HepG2 (cell line): Measurements from ENCODE around the gene PCIF1. TPM values are rescaled to one million over a fixed set of nuclear protein-coding genes. Genes with fewer than 3 reads are reported as not detected.

Experiments used
- ATF7 ChIP-seq, 2 experiments: fragments of 450-650 bp in 1 of 2; sonication (generic) in 1 of 2; formaldehyde crosslinking in 1 of 2; IDR thresholded peaks; 2 replicates each; pipeline versions ENCODE4 v1.4.0 to v1.6.1; 2016 to 2020; ENCODE audit warnings: antibody characterized with exemption in 1 of 2, mild to moderate bottlenecking in 1 of 2, missing genetic modification reagents in 1 of 2
- CEBPG ChIP-seq: IDR thresholded peaks from 2 replicates; pipeline ENCODE4 v1.6.1; 2016
- HNRNPK ChIP-seq: fragments of 200-400 bp; formaldehyde crosslinking; IDR thresholded peaks from 2 replicates; pipeline ENCODE4 v1.6.1; 2018; ENCODE audit warnings: low read length, low read depth, moderate library complexity, mild to moderate bottlenecking; ENCODE audit not compliant: poor library complexity, severe bottlenecking
- JUN ChIP-seq: sonication (generic); formaldehyde crosslinking; IDR thresholded peaks from 2 replicates; pipeline ENCODE4 v1.4.0; 2020; ENCODE audit warnings: mild to moderate bottlenecking, missing genetic modification reagents
- NR2C2 ChIP-seq: sonication (generic); formaldehyde crosslinking; IDR thresholded peaks from 2 replicates; pipeline ENCODE4 v1.4.0; 2020; ENCODE audit warnings: missing genetic modification reagents, mild to moderate bottlenecking, moderate library complexity, borderline replicate concordance
- NR2F6 ChIP-seq, 2 experiments: IDR thresholded peaks; 2 replicates each; pipeline ENCODE4 v1.6.1; 2016; ENCODE audit warnings: antibody characterized with exemption in 1 of 2, mild to moderate bottlenecking in 1 of 2
- PITX1 ChIP-seq: sonication (generic); formaldehyde crosslinking; IDR thresholded peaks from 2 replicates; pipeline ENCODE4 v1.5.1; 2020; ENCODE audit warnings: mild to moderate bottlenecking, missing genetic modification reagents
- SALL1 ChIP-seq: sonication (generic); formaldehyde crosslinking; IDR thresholded peaks from 2 replicates; pipeline ENCODE4 v1.8.0; 2022; ENCODE audit warnings: mild to moderate bottlenecking, missing genetic modification reagents
- SAP130 ChIP-seq: IDR thresholded peaks from 2 replicates; pipeline ENCODE4 v1.6.1; 2016; ENCODE audit warnings: low read depth
- SOX6 ChIP-seq, 2 experiments: fragments of 450-650 bp in 1 of 2; sonication (generic) in 1 of 2; formaldehyde crosslinking in 1 of 2; IDR thresholded peaks; 2 replicates each; pipeline versions ENCODE4 v1.4.0 to v1.6.1; 2017 to 2020; ENCODE audit warnings: antibody characterized with exemption in 1 of 2, mild to moderate bottlenecking in 1 of 2, missing genetic modification reagents in 1 of 2
- XRCC5 ChIP-seq: fragments of 200-400 bp; formaldehyde crosslinking; optimal IDR thresholded peaks from 2 replicates; pipeline ENCODE3; 2017; ENCODE audit warnings: mild to moderate bottlenecking, low read length
- ZBTB20 ChIP-seq: sonication (generic); formaldehyde crosslinking; IDR thresholded peaks from 2 replicates; pipeline ENCODE4 v1.8.1; 2023; ENCODE audit warnings: missing genetic modification reagents, low read depth, mild to moderate bottlenecking, borderline replicate concordance
- ZNF292 ChIP-seq: sonication (generic); formaldehyde crosslinking; IDR thresholded peaks from 2 replicates; pipeline ENCODE4 v1.8.1; 2022; ENCODE audit warnings: mild to moderate bottlenecking, low read depth, missing genetic modification reagents, borderline replicate concordance
- ZNF782 ChIP-seq: sonication (generic); formaldehyde crosslinking; IDR thresholded peaks from 2 replicates; pipeline ENCODE4 v1.4.0; 2020; ENCODE audit warnings: missing genetic modification reagents, mild to moderate bottlenecking, borderline replicate concordance
- ZSCAN25 ChIP-seq: sonication (generic); formaldehyde crosslinking; IDR thresholded peaks from 2 replicates; pipeline ENCODE4 v1.8.0; 2022; ENCODE audit warnings: mild to moderate bottlenecking, missing genetic modification reagents
- polyA plus RNA-seq, 8 experiments: library from polyadenylated mRNA; depleted of rRNA in 3 of 8; stranded (reverse) in 7 of 8; unstranded in 1 of 8; fragments of >200 nt; fragmentation: Illumina TruSeq in 4 of 8; extraction: Trizol in 4 of 8; gene quantifications; 2 replicates each; pipeline versions ENCODE4 v1.2.1 to v1.2.3, GENCODE V29; 2011 to 2016; ENCODE audit warnings: low read depth in 4 of 8, missing spikeins in 1 of 8, mixed read lengths in 1 of 8; ENCODE audit not compliant: insufficient read depth in 1 of 8
- total RNA-seq, 5 experiments: library from RNA; depleted of rRNA; stranded (reverse); fragments of >200 nt; fragmentation: Illumina TruSeq; extraction: Trizol; gene quantifications; 2 replicates each; pipeline ENCODE4 v1.2.3, GENCODE V29; 2016; ENCODE audit warnings: low read depth in 1 of 5
- TF ChIP-seq, protein P1 (sequence below): sonication (generic); formaldehyde crosslinking; IDR thresholded peaks from 2 replicates; pipeline ENCODE4 v1.5.1; 2020; ENCODE audit warnings: mild to moderate bottlenecking, missing genetic modification reagents, moderate library complexity
- TF ChIP-seq, protein P2 (sequence below), 2 experiments: sonication (generic) in 1 of 2; formaldehyde crosslinking in 1 of 2; IDR thresholded peaks; 2 replicates each; pipeline versions ENCODE4 v1.4.0 to v1.6.1; 2016 to 2020; ENCODE audit warnings: borderline replicate concordance in 1 of 2, low read depth in 1 of 2, mild to moderate bottlenecking in 1 of 2, missing genetic modification reagents in 1 of 2
- TF ChIP-seq, protein P3 (sequence below): sonication (generic); formaldehyde crosslinking; IDR thresholded peaks from 2 replicates; pipeline ENCODE4 v1.4.0; 2020; ENCODE audit warnings: missing genetic modification reagents, low read depth, mild to moderate bottlenecking, borderline replicate concordance

Gene PCIF1
- total and polyA plus RNA-seq, 2 of the 13 experiments (the other 11 are each of a cell fraction or from before 2014, with no cell fraction given) = 20.9 to 24.4 TPM

DNA sequence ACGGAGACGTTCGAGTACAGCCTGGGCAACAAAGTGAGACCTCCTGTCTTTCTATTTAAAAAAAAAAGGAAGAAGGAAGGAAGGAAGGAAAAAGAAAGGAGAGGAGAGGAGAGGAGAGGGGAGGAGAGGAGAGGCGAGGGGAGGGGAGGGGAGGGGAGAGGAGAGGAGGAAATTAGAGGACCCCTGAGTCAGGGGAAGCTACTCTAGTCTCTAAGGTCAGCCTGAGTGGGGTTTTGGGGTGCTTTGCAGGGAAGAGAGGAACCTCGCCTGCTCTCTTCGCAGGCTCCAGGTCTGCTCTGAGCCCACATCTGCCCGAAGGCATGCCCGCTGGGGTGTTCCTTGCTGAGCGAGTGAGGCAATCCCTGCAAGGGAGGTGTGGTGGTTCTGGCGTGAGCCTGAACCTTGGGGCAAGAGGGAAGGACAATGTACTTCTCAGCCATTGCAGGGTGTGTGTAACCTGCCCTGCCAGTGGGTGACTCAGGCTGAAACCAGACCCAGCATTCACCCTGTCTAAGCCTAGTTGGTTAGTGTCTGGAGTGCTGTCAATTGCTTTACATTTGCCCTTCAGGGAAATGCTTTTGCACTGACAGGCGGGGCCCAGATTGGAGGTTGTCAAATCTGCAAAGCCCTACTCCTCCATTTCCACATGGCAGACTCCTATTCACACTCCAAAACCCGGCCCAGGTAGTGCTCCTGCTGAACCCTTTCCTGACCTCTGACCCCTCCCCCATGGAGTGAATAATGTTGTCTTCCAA, 58.9 kb downstream of the PCIF1 start (continued):
- TF ChIP-seq ATF7 (IDR thresholded peaks at IDR 0.05) = no peak
- TF ChIP-seq ATF7 (CRISPR knock-in tag; IDR thresholded peaks at IDR 0.05) = no peak
- peak; percentile 76 for TF ChIP-seq XRCC5
- peak; percentile 70 for TF ChIP-seq CEBPG (CRISPR knock-in tag)
- TF ChIP-seq NR2C2 (CRISPR knock-in tag) = peak; percentile 46
- TF ChIP-seq, protein P1, sequence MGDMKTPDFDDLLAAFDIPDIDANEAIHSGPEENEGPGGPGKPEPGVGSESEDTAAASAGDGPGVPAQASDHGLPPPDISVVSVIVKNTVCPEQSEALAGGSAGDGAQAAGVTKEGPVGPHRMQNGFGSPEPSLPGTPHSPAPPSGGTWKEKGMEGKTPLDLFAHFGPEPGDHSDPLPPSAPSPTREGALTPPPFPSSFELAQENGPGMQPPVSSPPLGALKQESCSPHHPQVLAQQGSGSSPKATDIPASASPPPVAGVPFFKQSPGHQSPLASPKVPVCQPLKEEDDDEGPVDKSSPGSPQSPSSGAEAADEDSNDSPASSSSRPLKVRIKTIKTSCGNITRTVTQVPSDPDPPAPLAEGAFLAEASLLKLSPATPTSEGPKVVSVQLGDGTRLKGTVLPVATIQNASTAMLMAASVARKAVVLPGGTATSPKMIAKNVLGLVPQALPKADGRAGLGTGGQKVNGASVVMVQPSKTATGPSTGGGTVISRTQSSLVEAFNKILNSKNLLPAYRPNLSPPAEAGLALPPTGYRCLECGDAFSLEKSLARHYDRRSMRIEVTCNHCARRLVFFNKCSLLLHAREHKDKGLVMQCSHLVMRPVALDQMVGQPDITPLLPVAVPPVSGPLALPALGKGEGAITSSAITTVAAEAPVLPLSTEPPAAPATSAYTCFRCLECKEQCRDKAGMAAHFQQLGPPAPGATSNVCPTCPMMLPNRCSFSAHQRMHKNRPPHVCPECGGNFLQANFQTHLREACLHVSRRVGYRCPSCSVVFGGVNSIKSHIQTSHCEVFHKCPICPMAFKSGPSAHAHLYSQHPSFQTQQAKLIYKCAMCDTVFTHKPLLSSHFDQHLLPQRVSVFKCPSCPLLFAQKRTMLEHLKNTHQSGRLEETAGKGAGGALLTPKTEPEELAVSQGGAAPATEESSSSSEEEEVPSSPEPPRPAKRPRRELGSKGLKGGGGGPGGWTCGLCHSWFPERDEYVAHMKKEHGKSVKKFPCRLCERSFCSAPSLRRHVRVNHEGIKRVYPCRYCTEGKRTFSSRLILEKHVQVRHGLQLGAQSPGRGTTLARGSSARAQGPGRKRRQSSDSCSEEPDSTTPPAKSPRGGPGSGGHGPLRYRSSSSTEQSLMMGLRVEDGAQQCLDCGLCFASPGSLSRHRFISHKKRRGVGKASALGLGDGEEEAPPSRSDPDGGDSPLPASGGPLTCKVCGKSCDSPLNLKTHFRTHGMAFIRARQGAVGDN (CRISPR knock-in tag) = peak; percentile 41
- TF ChIP-seq HNRNPK = peak; percentile 62
- TF ChIP-seq, protein P2, sequence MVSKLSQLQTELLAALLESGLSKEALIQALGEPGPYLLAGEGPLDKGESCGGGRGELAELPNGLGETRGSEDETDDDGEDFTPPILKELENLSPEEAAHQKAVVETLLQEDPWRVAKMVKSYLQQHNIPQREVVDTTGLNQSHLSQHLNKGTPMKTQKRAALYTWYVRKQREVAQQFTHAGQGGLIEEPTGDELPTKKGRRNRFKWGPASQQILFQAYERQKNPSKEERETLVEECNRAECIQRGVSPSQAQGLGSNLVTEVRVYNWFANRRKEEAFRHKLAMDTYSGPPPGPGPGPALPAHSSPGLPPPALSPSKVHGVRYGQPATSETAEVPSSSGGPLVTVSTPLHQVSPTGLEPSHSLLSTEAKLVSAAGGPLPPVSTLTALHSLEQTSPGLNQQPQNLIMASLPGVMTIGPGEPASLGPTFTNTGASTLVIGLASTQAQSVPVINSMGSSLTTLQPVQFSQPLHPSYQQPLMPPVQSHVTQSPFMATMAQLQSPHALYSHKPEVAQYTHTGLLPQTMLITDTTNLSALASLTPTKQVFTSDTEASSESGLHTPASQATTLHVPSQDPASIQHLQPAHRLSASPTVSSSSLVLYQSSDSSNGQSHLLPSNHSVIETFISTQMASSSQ (IDR thresholded peaks at IDR 0.05; ENCODE audit: low read depth) = no peak
- TF ChIP-seq, protein P2 (CRISPR knock-in tag; IDR thresholded peaks at IDR 0.05; ENCODE audit: borderline replicate concordance) = 0 out of 2 replicates have a peak, but pooled peaks have one; percentile 20
- peak; percentile 62; the same call in 1 of the 2 replicates for TF ChIP-seq ZSCAN25
- peak; percentile 52; the same call in 1 of the 2 replicates for TF ChIP-seq ZNF292 (CRISPR knock-in tag)
- no peak for TF ChIP-seq ZBTB20
- 0 out of 2 replicates have a peak, but pooled peaks have one; percentile 35 for TF ChIP-seq JUN (CRISPR knock-in tag)
- TF ChIP-seq SAP130 (CRISPR knock-in tag) = peak; percentile 30; the same call in 1 of the 2 replicates
- TF ChIP-seq ZNF782 (CRISPR knock-in tag) = 0 out of 2 replicates have a peak, but pooled peaks have one; percentile 59
- 0 out of 2 replicates have a peak, but pooled peaks have one; percentile 24 for TF ChIP-seq PITX1 (CRISPR knock-in tag)
- TF ChIP-seq, protein P3, sequence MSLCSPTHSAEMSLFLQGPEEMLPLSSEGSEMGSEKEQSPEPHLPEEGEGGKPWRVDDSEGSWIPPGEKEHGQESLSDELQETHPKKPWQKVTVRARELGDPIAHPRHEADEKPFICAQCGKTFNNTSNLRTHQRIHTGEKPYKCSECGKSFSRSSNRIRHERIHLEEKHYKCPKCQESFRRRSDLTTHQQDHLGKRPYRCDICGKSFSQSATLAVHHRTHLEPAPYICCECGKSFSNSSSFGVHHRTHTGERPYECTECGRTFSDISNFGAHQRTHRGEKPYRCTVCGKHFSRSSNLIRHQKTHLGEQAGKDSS (CRISPR knock-in tag) = peak; percentile 58; the same call in 1 of the 2 replicates
- TF ChIP-seq SOX6 (IDR thresholded peaks at IDR 0.05) = no peak
- 0 out of 2 replicates have a peak, but pooled peaks have one; percentile 17 for TF ChIP-seq SOX6 (CRISPR knock-in tag; IDR thresholded peaks at IDR 0.05)
- TF ChIP-seq NR2F6 (IDR thresholded peaks at IDR 0.05) = peak; percentile 51; the same call in 1 of the 2 replicates
- TF ChIP-seq NR2F6 (CRISPR knock-in tag; IDR thresholded peaks at IDR 0.05) = 0 out of 2 replicates have a peak, but pooled peaks have one; percentile 6
- TF ChIP-seq SALL1 (CRISPR knock-in tag) = peak; percentile 37; the same call in 1 of the 2 replicates
